Fibroblast of the conjunctiva (primary cell): Measurements from ENCODE around the gene PLA2G6.

Experiments used
- DNase-seq: peaks from one replicate; pipeline ENCODE4 v3.0.0-alpha.2; 2010; ENCODE audit warnings: low read depth

Gene PLA2G6, protein sequence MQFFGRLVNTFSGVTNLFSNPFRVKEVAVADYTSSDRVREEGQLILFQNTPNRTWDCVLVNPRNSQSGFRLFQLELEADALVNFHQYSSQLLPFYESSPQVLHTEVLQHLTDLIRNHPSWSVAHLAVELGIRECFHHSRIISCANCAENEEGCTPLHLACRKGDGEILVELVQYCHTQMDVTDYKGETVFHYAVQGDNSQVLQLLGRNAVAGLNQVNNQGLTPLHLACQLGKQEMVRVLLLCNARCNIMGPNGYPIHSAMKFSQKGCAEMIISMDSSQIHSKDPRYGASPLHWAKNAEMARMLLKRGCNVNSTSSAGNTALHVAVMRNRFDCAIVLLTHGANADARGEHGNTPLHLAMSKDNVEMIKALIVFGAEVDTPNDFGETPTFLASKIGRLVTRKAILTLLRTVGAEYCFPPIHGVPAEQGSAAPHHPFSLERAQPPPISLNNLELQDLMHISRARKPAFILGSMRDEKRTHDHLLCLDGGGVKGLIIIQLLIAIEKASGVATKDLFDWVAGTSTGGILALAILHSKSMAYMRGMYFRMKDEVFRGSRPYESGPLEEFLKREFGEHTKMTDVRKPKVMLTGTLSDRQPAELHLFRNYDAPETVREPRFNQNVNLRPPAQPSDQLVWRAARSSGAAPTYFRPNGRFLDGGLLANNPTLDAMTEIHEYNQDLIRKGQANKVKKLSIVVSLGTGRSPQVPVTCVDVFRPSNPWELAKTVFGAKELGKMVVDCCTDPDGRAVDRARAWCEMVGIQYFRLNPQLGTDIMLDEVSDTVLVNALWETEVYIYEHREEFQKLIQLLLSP

GRCh38 chr22:38181453-38182200 lies at the start of gene PLA2G6:
Gene PLA2G6, minus strand, starts transcription at chr22:38181830. Its CDS starts 12,404 bp downstream, at chr22:38169426.
- peak; percentile 99 for DNase-seq

DNA sequence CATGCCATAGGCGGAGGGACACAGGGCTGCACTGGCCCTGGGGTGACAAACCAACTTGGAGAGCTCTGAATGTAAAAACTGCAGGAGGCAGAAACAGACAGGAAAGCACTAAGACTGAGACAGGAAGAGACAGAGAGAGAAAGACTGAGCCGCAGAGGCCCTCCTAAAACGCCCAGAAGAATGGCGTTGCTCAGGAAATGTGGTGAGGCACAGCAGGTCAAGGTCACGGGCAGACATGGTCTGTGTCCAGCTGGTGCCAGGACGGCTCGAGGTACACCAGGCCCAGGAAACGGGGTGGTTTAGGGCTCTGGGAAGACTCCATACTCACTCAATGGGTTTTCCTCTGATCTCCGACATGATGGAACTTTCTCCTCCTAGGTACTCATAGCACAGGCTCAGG lies 49.3 kb upstream of the PLA2G6 start:
- DNase-seq = no peak

GRCh38 chr22:38230108-38230825 lies 48.6 kb upstream of the PLA2G6 start:
- peak; percentile 39 for DNase-seq

- DNase-seq = peak; percentile 31
These were observed 47.5 kb upstream of the PLA2G6 start for GRCh38 chr22:38228873-38229740.

DNA sequence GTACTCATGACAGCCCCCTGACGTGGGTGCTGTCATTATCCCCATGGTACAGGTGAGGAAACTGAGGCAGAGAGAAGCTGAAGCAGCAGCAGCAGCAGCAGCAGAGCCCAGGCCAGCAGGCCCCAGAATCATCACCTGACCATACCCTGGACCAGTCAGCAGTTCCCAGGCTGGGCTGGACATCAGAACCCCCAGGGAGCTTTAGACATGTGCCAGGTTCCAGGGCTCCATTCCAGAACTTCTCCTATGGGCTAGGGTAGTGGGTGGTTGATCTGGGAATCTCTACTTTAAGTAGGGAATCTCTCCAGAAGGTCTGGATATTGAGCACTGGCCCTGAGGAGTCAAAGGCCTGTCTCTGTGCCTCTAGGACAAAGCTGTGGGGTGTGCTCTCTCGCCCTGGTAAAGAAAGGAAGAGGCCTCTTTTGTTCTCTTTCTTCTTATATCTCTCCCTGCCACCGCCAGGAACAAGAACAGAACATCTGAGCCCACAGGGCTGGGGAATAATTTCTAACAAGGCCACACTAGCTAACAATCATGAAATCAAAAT lies 46.8 kb upstream of the PLA2G6 start:
- DNase-seq = no peak

DNA sequence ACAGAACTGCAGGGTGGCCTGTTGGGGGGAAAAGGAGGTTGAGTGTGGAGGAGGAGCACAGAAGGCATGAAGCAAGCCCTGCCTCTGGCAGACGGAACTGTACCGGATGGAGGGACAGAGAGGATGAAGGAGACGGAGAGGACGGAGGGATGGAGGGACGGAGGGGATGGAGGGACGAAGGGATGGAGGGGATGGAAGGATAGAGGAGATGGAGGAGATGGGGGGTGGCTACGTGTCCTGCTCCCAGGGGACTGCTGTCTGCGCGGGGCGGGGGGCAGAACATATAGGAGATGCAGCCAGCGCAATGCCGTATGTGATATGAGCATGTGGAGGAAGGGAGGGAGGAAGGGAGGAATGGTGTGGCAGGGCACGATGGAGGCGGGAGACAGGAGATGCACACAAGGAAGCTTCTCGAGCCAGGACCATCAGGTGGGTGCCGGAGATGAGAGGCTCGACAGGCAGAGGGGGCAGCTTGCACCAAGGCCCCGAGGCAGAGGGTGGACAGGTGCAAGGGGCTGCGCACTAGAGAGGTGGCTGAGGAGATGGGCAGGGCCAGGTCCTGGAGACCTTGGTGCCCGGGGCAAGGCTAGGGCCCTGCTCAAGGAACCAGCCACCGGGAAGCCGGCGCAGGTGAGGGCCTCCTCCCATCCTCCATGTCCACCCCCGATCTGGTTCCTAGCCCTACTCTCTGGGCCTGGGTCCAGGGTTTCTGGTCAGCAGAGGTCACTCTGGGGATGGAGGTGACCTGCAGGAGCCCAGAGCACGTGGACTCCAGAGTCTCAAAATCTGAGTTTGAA lies 45.4 kb upstream of the PLA2G6 start:
- no peak for DNase-seq

DNA sequence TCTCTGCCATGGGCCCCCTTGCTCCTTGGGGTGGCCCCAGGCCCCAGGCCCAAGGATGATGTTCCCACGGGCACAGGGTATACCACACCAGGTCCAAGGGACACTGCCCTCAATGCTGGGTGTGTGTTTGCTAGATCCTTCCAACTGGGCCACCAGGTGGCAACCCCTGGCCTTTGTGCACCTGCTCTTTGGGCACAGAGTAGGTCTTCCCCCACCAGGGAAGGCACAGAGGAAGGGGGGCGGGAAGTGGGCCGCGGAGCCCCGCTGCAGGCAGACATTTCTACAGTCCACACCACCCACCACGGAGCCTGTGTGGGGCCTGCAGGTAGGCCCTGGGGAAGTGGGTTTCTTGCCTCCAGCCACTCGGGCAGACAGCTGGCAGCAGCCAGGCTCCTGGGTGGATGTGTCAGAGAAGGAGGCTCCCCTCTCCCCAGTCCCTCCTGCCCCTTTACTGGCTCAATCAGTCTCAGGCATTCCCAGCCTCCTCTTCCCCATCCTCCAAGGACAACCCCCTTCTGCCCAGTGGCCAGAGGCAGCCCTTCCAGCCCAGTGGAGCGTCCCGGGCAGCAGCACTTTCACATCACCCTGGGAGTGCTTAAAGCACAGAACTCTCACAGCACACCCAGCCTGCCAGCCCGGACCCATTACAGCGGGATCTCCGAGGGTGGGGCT lies 41.8 kb upstream of the PLA2G6 start:
- DNase-seq = no peak

GRCh38 chr22:38222797-38223119 lies 41.1 kb upstream of the PLA2G6 start:
- DNase-seq = no peak

DNA sequence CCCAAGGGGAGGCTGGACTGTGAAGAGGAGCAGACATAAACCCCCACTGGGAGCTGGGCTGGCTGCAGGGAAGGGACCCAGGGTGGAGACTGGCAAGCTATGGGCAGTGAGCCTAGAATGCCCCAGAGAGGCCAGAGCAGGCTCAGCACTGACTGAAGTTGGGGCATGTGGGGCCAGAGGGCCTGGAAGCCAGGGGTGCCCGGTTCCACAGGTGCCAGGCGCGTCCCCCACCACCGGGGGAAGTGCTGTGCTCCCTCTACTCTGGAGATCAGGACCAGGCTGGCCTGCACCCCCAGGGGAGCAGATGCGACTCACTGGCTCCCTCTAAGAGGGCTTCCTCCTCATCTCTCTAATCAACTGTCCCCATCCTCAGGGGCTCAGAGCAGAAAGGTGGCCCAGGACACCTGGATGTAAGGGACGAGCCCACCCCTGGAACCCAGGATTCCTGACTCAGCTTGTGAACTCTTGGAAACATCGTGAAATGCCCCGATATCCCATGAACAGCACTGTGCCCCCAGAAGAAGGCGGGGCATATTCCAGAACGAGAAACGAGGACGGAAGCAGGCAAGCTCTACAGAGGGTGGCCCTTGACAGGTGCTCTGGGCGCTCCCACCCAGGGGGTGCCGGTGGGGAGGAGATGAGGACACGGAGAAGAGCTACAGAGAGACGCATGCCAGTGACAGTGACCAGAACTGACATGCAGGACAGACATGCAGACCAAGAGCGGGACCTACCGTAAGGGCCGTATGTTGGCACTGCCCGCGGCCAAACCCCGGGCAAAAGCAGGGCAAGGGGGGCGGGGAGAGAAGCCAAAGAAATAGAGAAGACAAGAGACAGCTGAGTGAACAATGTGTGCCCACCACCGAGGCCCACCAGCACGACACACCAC lies 40.5 kb upstream of the PLA2G6 start:
- no peak for DNase-seq

GRCh38 chr22:38221407-38221806 lies 39.8 kb upstream of the PLA2G6 start:
- DNase-seq = no peak

- DNase-seq = no peak
These were observed 39.2 kb upstream of the PLA2G6 start for GRCh38 chr22:38220653-38221386.

DNA sequence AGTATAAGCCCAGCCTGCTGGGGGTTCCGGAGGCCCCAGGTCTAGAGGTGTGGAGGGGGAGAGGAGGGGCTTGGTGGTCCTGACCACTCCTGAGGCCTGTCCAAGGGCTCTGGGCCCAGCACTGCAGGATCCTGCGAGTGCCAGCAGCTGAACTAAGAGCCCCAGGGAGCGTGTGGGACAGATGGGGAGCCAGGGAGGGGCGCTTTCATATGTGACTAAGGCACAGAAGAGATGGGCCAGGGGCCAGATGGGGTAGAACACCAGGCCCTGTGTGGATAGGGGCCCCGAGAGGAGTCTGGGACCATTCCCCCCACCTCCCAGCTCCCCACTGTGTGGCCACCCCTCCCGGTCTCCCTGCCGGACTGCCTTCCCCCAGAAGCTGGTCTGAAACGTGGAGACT lies 38.5 kb upstream of the PLA2G6 start:
- DNase-seq = no peak

DNA sequence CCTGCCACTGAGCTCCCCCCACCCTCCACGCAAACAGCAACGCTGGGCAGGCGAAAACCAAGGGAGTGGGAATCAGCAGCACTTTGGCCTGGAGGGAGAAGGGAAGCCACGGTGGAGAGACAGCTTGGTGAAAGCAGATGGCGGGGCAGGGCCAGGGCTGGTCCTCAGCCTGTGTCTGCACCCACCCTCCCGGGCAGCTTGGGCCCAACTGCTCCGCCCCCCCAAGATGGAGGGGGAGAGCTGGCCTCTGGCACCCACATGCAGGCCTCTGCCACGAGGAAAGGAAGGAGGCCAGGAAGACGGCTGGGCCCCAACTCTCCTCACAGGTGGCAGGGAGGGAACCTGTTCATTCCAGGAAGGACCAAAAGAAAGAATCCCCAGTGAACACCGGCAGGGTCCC lies 38.0 kb upstream of the PLA2G6 start:
- no peak for DNase-seq

DNA sequence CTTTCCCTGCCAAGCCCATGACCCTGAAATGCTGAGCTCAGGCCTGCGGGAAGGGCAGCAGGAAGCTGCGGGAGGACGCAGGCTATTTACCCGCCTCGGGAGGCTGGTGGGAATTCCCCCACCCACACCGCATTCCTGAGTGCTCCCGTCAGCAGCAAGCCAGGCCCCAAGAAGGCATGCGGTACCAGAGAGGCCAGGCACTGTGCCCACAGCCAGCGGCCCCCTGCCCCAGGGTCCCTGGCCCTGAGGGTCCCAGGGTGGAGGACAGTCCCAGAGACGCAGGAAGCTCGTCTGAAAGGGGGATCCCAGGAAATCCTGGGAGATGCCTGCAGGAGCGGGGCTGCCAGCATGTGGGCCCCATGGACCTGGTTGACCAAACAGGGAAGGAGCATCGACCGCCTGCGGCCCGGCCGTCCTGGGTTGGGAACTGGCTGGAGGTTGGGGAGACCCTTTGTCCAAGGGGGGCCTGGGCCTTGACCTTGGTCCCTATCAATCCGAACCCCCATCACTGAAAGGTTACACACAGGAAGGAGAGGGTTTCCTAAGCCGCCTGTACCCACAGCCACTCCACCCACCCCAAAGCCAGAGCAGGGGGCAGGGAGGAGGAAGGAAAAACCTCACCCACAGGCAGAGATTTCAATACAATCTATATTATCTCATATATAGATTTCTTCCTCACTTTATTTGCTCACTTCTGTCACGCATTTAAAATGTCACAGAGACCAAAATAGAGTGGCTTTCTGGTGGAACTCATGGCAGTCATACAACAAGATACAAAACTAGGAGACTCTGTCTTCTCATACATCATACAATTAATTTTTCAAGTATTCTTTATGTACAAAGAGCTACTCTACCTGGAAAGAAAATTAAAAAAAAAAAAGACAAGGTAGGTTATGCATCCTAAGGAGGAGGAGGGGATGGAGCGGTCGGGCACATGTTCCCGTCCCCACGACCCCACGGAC lies 37.3 kb upstream of the PLA2G6 start:
- peak; percentile 76 for DNase-seq

DNA sequence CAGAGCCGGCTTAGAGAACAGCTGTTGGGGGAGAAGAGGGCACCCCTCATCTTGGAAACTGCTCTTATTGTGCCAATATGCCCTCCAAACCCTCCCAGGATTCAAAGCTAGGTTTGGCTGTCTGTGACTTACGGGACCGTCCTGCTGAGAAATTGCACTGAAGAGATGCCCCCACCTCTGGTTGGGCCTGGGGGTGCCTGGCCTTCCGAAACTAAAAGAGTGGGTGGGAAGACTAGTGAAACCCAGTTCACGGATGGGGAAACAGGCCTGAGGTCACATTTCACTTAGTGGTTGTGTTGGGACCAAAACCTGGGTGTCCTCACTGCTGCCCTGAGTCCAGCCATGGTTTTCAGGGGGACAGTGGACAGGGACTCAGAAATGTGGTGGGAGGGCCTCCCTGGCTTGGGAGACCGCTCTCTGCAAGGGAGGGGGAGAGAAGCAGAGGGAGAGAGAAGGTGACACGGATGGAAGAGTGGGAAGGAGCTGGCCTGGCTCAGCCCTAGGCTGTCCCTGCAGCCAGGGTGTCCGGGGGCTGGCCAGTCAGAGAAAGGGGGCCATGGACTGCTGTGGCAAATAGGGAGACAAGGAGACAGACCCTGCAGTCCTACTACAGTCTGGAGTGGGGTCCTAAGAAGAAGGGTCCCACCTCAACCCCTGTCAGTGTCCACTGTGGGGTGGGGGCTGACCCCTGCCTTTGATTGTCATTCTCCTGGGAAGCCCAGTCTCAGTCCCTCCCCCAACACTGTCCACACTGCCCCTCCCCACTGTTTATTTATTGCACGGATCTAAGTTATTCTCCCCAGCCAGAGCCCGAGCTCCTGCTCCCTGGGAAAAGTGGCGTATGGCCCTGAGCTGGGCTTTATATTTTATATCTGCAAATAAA lies 33.8 kb upstream of the PLA2G6 start:
- DNase-seq = no peak
